HG02678 (cell line): ENCODE measurements around the gene KCNJ12.
A peak's percentile ranks its signal among the peaks of the same experiment; 100 is the strongest.
"Not testable (repeated sequence)": the region's sequence is repeated elsewhere in the genome, so short reads cannot be mapped to it uniquely, and the experiment has no call there.

ENCODE experiments used
- ATAC-seq: cut with Tn5 transposase; IDR thresholded peaks from one replicate; pipeline ENCODE4 v1.9.1; 2021; ENCODE audit warnings: mild to moderate bottlenecking, moderate library complexity; ENCODE audit not compliant: unreplicated experiment

KCNJ12 gene

DNA sequence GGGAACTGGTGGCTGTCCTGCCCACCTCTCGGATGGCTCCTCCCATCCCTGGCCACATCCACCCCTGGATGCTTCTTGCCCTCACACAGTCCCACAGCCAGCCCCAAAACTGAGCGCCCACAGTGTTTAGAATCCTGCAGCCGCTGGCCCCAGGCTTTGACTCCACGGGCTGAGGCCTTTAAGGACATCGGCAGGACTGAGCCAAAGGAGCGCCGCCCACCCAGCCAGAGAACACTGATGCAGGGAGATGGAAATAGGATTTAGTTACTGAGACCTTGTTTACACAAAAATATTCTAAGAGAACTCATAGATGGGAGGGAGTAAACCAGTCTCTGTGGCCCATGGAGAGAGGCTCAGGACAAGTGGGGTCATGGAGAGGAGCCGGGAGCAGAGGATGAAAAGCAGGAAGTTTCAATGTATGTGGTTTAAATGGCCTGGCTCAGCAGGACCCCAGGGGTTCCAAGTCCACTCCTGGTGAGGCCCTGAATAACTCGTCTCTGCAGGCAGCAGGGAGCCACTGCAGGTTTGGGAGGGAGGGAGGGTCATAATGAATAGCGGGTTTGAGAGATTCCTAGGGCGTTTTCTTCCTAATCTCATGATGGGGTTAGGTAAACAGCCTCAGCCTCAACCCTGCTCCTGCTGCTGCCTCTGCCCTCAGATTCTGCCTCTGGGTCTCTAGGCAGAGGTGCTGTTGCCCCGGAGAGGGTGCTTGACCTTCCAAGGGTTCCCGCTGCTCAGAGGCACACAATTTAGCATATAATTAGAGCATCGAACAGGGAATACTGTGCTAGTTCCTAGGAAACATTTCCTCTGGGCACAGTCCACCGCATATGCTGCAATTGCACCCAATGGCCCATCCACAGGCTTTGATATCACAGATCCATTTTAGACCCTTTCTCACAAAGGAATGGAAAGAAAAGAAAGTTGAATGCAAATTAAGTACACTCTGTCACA is 61.0 kb downstream of the KCNJ12 start:
- not testable (repeated sequence) for ATAC-seq

DNA sequence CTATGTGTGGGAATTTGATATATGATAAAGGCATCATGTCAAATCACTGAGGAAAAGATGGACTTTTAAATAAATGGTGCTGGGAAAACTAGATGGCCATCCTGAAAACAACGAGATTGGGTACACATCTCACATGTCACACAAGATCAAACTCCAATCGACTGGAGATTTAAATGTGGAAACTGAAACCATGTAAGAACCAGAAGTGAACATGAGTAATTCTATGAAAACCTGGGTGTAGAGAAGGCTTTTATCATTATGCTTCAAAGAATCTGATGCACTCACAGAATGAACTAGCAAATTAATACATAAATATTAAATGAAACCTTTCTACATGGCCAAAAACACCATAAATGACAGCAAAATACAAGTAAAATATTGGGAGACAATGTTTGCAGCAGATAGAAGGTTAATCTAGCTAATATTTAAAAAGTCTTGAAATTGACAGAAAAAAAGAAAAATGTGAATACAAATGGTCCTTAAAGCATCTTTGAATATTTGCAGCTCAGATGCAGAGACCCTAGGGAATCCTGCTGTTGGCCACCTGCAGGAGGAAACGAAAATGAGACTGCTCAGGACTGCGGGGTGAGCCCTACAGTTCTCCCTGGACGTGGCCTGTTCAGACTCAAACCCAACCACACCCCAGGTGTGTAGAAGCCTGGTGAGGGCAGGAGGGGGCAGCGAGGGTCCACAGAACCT is 62.3 kb downstream of the KCNJ12 start:
- not testable (repeated sequence) for ATAC-seq

DNA sequence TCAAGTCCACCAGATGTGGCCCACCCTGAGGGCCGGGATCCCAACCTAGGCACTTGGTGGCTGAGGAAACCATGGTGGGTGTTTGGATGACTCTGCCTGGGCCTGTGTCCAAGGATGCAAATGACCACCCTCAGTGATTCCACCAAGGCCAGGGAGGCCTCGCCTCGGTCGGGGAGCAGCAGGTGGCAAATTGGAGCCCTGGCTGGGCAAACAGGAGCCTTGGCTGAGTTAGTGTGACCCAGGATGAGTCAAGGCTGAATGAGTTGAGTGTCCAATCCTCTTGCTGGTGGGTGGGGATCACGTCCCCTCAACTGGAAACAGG is 62.8 kb downstream of the KCNJ12 start:
- ATAC-seq: not testable (repeated sequence)

DNA sequence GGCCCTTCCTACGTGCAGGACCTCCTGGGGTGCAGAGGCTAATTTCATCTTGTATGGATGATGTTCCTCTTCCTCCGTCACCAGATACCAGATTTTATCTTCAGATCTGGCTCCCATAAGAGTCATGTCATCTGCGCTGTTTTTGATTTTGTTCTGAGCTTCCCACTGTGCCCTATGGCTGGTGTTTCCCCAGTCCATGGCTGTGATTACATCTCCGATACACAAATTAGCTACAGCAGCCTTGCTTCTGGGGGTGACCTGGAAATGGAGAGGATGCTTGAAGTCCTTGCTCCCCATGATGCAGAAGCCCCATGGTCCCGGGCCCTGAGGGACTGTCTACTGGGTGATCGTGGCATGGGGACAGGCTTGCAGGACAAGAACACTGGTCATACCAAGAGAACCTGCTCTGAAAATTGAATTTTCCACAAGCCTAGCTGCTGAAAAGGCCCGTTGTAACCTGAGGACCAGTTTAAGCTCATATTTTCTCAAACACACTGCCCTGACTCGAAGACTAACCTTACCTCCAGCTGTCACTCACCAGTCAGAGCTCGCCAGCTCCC is 69.0 kb downstream of the KCNJ12 start:
- no peak for ATAC-seq

DNA sequence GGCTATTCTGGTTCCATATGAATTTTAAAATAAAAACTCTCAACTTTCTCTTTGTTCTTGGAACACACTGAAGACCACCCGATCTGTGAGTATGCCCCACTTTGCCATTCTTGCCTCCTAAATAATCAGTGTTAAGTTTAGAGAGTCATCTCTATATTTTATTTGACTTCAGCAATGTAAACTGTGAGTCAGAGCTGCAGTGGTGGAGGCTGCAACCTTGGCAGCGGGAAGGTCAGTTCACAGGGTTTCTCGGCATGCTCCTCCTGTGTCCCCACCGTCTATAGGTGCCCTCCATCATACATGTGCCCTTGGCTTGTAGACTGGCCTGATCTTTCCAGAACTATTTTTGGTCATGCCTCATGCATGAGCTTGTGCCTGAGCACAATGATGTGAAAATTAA is 71.4 kb downstream of the KCNJ12 start:
- not testable (repeated sequence) for ATAC-seq

DNA sequence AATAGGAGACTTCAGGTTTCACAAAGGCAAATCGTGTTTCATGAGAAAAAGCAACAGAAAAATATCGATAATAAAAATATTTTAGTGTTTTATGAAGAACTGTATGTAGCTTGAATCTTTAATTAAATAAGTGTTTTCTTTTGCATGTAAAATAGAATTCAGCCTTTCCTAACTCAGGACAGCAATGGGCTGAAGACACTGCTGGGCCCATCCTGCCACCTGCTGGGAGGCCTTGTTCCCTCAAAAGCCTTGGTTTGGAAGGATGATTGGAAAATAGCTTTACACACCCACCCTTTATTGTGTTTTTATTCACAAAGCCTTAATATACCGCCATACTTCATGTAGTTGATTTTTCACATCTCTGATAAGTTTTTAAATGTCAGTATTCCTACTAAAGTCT is 73.7 kb downstream of the KCNJ12 start:
- ATAC-seq: not testable (repeated sequence)

DNA sequence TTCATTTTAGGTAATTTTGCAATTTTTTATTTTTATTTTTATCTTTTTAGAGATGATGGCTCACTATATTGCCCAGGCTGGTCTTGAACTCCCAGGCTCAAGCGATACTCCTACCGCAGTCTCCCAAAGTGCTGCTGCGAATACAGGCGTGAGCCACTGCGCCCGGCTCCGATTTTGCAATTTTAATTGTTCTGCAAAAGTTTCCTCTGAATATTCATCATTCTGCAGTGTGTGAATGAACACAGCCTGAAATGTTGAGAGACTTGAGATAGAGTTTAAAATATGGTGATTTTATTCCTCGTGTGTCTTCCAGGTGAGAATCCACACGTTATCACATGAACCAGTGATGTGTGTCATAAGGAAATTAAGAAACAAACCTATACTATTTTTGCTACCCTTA is 75.8 kb downstream of the KCNJ12 start:
- ATAC-seq: no peak

DNA sequence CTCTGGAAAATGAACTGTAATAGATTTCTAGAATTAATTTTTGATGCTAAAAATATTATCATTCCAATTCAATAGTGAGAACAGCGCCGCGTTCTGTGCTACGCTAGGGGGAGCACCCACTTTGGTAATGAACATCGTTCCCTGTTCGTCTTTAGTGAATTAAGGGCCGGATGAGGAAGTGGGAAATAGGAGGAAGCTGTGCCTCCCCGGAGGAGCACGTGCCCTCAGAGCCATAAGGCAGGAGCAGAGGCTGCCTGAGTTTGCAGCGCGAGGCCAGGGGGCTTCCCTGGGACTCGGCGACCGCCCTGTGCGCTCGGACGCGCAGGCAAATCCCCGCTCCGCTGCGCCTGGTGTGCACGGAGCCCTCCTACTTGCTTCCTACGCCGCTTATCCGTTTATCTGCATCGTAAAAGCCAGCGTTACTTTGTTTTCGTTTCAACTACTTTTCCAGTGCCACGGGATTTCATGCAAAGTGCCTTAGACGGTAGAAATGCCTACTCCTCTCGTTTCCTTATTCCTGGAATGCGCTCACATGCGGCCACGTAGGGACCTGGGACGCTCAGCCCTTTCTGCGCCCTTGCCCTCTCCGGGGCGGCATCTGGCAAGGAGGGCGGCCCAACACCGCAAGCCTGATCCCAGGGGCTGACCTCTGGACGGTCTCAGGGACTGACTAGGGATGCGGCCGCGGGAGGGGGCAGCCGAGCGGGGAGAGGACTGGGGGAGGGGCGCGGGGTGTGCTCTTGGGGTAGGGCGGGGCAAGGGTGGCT is 76.4 kb downstream of the KCNJ12 start:
- no peak for ATAC-seq

DNA sequence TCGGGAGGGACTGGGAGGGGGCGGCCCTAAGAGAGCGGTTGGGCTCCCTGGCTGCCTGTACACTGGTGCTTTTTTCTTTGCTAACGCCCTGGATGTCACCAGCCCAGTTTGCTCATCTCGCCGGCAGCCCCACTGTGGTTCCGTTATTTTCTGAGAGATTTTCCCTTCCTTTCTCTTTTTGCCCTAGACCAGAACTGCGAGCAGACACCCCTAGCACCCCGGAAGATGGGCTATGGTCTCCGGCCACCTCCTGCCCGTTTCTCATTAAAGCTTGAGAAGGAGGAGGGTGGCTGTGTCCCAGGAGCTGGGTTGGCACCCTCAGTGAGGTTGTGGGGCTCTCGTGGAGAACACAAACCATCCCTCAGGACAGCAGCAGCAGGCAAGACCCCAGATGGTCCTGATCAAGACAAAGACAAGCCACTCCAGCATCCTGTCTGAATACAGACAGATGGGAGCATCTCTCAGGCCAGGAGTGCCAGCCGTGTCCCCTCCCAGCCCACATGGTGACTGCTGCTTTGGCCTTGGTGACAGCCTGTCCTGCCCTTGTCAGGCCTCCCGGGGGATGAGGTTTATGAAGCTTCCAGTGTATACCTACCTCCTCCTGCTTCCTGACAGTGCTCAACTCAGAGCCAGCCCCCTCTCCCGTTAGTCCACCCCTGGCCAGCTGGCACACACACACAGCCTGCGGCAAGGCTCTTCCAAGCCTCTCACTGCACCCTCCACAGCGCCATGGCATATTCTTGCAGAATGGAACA is 77.2 kb downstream of the KCNJ12 start:
- ATAC-seq: no peak

DNA sequence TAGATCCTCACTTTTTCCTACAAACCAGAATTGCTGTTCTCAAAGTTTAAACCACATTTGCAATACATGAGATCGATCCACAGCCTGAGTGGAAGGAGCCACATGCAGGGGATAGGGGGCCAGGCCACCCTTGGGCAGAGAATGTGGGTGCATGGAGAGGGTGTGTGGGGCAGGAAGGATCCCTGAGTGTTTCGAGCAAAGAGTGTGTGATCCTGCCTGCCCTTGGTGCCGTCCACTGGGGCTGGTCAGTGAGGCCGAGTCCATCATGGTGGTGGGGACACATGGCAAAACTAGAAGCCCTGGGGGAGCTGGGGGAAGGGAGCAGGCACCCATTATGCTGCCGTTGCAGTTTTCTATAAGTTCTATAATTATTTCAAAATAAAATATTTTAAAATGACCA is 77.8 kb downstream of the KCNJ12 start:
- ATAC-seq: not testable (repeated sequence)

DNA sequence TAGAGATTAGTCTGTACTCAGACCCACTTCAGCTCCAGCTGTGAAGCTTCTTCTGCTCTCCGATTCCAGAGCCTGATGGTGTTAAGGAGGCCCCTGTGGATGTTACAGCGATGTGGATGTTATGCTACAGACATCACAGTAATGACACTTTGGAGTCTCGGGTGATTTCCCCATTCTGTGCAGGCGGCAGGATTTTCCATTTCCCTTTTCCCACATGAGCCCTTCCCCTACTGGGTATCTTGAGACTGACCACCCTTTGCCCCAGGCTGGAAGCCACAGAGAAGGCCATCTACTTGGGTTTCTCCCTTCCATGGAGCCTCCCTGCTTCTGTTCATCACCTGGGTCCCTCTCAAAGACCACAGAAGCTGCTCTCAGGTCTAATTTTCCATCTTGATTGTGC is 78.3 kb downstream of the KCNJ12 start:
- ATAC-seq: no peak

DNA sequence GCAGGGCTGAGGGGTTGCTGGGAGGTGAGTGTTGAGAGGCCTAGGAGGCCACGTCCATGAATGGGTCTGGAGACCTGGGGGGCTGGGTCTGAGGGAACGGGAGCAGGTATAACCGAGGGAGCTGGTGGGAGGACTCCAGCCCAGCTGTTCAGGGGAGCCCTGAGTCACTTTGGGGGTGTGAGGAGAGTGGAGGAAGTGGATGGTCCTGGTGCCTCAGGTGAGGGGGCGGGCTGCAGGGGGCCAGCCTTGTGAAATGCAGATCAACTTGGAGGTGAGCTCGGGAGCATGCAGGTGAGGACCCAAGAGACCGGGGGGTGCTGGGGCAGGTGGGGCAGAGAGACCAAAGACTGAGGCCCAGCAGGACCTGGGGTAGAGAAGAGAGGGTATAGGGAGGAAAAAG is 79.6 kb downstream of the KCNJ12 start:
- ATAC-seq: no peak

DNA sequence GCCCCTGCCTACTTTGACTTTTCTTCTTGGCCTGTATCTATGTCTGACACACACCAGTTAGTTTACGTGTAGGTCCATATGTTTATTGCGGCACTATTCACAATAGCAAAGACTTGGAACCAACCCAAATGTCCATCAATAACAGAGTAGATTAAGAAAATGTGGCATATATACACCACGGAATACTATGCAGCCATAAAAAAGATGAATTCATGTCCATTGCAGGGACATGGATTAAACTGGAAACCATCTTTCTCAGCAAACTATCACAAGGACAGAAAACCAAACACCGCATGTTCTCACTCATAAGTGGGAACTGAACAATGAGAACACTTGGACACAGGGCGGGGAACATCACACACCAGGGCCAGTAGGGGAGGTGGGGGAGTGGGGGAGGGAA is 80.3 kb downstream of the KCNJ12 start:
- not testable (repeated sequence) for ATAC-seq

DNA sequence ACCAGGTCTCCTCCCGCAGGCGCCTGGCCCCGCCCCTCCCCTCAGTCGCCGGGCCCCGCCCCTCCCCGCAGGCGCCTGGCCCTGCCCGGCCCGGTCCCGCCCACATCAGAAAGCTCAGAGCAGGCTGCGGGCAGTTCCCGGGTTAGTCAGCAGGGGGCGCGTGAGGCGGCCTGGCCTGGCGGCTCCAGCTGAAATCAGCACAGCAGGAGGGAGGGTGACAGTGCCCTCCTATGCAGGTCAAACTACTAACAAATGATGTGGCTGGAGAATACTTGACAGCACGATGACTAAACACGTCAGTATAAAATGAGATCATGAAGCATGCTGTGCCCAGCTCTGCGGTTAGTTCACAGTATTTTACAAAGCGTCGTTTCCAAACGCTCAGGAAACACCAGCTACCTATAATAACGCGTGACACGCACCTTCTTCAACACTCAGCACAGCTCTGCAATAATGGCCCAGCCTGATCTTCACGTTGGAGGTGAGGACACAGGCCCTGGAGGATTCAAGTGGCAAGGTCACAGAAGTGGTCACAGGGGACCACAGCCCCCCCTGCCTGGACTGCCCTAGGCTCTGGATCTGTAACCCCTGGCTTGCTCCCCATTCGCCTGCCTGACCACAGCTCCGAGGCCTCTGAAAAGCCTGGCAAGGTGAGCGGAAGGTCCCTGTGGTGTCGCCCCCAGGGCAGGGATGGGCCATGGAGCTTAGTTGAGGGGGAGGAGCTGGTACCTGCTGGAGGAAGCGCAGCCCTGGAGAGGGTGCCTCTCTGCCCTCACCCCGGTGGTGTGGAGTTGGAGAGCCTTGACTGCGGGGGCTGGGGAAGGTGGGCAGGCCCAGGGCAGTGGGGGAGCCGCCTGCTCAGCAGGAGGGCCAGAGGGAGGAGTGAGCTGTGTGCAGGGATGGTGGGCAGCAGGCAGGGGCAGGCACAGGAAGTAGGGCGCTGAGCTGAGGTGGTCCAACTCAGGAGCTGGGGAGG is 81.2 kb downstream of the KCNJ12 start:
- peak; percentile 78 for ATAC-seq

DNA sequence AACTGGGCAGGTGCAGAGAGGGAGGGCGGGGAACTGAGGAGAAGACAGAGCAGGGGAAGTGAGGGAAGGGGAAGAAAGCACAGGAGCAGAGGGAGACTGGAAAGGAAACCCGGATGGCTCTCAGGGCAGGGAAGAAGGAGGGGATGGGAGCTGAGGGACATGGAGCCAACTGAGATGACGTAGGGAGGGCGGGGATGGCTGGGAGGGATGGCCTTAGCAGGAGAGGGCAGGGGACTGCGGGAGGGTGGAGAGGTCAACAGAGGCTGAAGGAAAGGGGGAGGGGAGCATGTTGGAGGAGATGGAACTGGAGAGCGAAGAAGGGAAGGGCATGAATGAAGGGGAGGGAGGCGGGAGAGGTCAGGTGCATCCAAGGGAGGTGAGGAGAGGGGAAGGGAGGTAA is 81.9 kb downstream of the KCNJ12 start:
- no peak for ATAC-seq

DNA sequence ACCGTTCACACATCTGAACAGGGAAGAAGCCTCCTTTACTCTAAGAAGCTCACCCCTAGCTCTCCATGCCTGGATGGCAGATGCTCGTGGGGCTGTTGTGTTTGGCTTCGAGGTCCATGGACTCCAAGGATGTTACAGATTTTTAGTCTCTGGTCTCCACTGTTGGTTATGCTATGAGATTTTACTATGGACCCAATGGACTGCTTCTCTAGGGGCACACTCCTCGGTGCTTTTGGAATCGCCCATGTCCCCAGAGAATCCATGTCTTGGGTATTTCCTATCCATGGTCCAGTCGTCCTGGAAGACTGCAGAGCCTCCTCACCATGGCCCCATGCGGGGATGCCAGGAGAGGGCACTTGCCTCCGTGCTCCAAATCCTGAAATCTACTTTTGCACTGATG is 83.4 kb downstream of the KCNJ12 start:
- ATAC-seq: no peak

DNA sequence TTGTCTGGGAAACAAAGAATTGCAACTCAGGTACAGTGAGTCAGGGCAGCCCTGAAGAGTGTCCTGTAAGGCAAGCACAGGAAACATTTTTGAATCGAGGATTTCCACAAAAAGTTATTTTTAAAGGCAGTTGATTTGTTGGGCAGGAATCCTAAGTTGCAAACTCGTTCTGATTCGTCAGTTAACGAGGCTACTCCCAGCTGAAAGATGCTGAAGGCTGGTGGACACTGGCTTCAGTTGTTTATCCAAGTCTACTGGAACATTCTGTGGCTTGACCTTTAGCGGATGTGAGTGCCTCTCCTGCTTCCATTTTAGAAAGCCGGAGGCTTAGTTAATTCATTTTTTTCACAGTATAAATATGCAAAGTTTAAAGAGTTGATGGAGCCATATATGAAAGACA is 84.2 kb downstream of the KCNJ12 start:
- no peak for ATAC-seq

DNA sequence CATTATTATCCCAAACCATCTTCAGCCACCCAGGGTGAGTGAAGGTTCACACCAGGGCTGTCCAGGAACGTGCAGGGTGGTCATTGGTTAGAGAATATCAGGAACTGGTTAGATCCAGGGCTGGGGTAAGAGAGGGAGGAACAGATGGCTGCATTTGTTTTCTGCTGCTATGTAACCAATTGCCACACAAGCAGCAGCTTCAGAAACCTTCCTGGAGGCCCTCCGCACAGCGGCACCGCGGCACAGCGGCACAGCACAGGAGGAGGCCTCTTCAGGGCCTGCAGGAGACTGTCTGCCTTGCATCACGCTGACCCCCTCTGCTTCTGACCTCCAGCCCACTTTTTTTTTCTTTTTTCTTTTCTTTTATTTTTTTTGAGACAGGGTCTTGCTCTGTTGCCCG is 86.1 kb downstream of the KCNJ12 start:
- no peak for ATAC-seq

DNA sequence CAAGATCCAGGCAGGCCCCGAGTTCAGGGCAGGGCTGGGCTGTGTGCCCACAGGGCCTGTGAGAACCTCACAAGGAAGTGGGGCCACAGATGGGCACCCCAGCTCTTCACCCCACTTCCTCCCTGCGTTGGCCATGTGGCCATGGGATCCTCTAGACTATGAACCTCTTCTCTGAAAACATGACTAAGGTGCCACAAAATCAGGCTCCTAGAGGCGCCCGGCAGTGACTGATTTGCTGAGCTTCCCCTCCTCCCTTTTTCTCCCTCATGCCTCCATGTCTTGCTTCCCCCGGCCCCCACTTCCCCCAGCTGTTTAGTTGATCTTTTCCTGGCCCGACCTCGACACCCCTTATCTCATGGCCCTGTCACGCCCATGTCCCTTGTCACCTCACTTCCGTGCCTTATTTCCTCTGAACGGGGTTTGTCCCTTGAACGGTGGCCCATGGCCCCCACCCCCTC is 87.1 kb downstream of the KCNJ12 start:
- no peak for ATAC-seq
